ENCODE measurements around the gene KLC1. TPM values are rescaled to one million over a fixed set of nuclear protein-coding genes. Genes with fewer than 3 reads are reported as not detected.

KLC1 gene
- polyA plus RNA-seq, 1 donor = 118 TPM

Other genes with a start within 250 kb of the KLC1 start
- 60.4 TPM for gene MARK3, start 243.8 kb upstream of the KLC1 start, polyA plus RNA-seq (ENCODE audit: insufficient read length)
- 190 TPM for gene CKB, start 106.4 kb upstream of the KLC1 start, polyA plus RNA-seq (ENCODE audit: insufficient read length)
- gene TRMT61A, start 100.0 kb upstream of the KLC1 start, polyA plus RNA-seq (ENCODE audit: insufficient read length) = 7.8 TPM
- gene BAG5, start 66.6 kb upstream of the KLC1 start, polyA plus RNA-seq (ENCODE audit: insufficient read length) = 17.8 TPM
- 59.0 TPM for gene COA8, start 66.3 kb upstream of the KLC1 start, polyA plus RNA-seq (ENCODE audit: insufficient read length)
- 11.3 TPM for gene XRCC3, start 86.2 kb downstream of the KLC1 start, polyA plus RNA-seq (ENCODE audit: insufficient read length)
- gene ZFYVE21, start 86.6 kb downstream of the KLC1 start, polyA plus RNA-seq (ENCODE audit: insufficient read length) = 44.2 TPM
- 13.6 TPM for gene PPP1R13B, start 218.4 kb downstream of the KLC1 start, polyA plus RNA-seq (ENCODE audit: insufficient read length)